H1 (cell line): ENCODE measurements around the gene SLFN13. TPM values are rescaled to one million over a fixed set of nuclear protein-coding genes. Genes with fewer than 3 reads are reported as not detected.

ENCODE experiments used
- CHD2 ChIP-seq: IDR thresholded peaks from 2 replicates; pipeline ENCODE4 v1.6.1; 2012; ENCODE audit warnings: low read length, improper control_type of control experiment
- CHD7 ChIP-seq: fragments of 300-600 bp; sonication (generic); IDR thresholded peaks from 2 replicates; pipeline ENCODE4 v1.7.1; 2012; ENCODE audit warnings: low read length, moderate library complexity, mild to moderate bottlenecking, inconsistent platforms; ENCODE audit not compliant: insufficient replicate concordance
- EGR1 ChIP-seq: IDR thresholded peaks from 2 replicates; pipeline ENCODE4 v1.6.1; 2011; ENCODE audit warnings: low read depth, low read length, borderline replicate concordance
- JUND ChIP-seq: IDR thresholded peaks from 2 replicates; pipeline ENCODE4 v1.6.1; 2011; ENCODE audit warnings: mild to moderate bottlenecking, improper control_type of control experiment, low read length
- POLR2AphosphoS5 ChIP-seq: IDR thresholded peaks from 2 replicates; pipeline ENCODE4 v1.6.1; 2011; ENCODE audit warnings: low read depth, low read length
- SAP30 ChIP-seq: fragments of 300-600 bp; sonication (generic); IDR thresholded peaks from 2 replicates; pipeline ENCODE4 v1.7.1; 2012; ENCODE audit warnings: low read length, moderate library complexity, mild to moderate bottlenecking, inconsistent platforms; ENCODE audit not compliant: insufficient read depth, insufficient replicate concordance
- SIN3A ChIP-seq, 2 experiments: IDR thresholded peaks in 1 of 2; conservative IDR thresholded peaks in 1 of 2; 2 replicates each; pipeline ENCODE4 v1.6.1; 2011 to 2012; ENCODE audit warnings: low read length in 2 of 2, improper control_type of control experiment in 1 of 2, low read depth in 1 of 2, mild to moderate bottlenecking in 1 of 2
- SIX5 ChIP-seq: IDR thresholded peaks from 2 replicates; pipeline ENCODE4 v1.6.1; 2011; ENCODE audit warnings: mild to moderate bottlenecking, low read depth, low read length
- polyA plus RNA-seq, 7 experiments: library from polyadenylated mRNA; depleted of rRNA in 3 of 7; stranded (reverse) in 5 of 7; unstranded in 2 of 7; fragments of >200 nt in 5 of 7; fragments of 200-250 nt in 2 of 7; gene quantifications; 1 replicate in 5 of 7; 2 replicates in 1 of 7; 4 replicates in 1 of 7; pipeline versions ENCODE4 v1.2.1 to v1.2.3, GENCODE V29; 2011 to 2013; ENCODE audit warnings: missing spikeins in 2 of 7, mixed read lengths in 2 of 7
- total RNA-seq: library from RNA; stranded (reverse); fragmentation: NEBNext Ultra II Directional; extraction: Animal tissue kit (Norgen Biotek cat#: 25700); gene quantifications from 2 replicates; pipeline ENCODE4 v1.2.1, GENCODE V29; 2021

SLFN13 gene
- total and polyA plus RNA-seq, 2 of the 8 experiments (the other 6 are each of a cell fraction or from before 2014, with no cell fraction given), result 15.7 to 27.5 TPM

GRCh38 chr17:35448214-35448898 lies at the start of gene SLFN13 (continued):
- TF ChIP-seq EGR1, result peak; percentile 89
- TF ChIP-seq SIX5, result no peak
- peak; percentile 60 for TF ChIP-seq POLR2AphosphoS5
- no peak for TF ChIP-seq CHD7
- no peak for TF ChIP-seq SIN3A (conservative IDR thresholded peaks at IDR 0.05 in 1 of 2, IDR thresholded peaks at IDR 0.05 in 1 of 2; ENCODE audit: low read depth in 1 of 2, low read length in 2 of 2)
- no peak for TF ChIP-seq CHD2
- no peak for TF ChIP-seq JUND
- no peak for TF ChIP-seq SAP30
